ENCODE results near the gene ARHGEF10L.

The ARHGEF10L gene

DNA sequence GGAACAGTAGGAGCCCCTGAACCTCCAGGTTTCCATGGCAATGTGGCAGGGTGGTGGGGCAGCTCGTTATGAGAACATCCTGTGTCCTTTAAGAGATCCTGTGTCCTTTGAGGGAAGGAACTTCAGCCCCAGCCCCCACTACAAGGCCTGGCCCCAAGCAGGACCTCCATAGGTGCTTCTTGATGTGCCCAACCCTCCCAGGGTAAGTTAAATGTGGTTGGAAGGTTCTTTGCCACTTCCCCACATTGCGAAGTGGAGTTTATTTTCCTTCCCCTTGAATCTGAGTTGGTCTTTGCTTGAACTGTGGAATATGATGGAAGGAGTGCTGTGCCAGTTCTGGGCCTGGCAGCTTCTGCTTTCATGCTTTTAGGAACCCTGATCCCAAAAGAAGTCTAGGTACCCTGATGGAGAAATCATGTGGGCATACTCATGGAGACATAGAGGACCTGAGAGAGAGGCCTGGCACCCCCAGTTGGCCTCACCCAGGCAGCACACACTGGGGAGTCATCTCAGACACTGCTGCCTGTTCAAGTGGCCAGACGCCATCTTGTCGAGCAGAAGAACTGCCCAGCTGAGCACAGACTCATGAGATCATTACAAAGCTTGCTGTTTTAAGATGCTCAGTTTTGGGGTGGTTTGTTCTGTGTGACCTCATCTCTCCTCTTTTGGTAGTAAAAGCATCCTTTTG, 171.5 kb downstream of the ARHGEF10L start:
- no peak overlapping the region for H3K9ac ChIP-seq (ENCODE audit: low read length)
- TF ChIP-seq, protein P1, sequence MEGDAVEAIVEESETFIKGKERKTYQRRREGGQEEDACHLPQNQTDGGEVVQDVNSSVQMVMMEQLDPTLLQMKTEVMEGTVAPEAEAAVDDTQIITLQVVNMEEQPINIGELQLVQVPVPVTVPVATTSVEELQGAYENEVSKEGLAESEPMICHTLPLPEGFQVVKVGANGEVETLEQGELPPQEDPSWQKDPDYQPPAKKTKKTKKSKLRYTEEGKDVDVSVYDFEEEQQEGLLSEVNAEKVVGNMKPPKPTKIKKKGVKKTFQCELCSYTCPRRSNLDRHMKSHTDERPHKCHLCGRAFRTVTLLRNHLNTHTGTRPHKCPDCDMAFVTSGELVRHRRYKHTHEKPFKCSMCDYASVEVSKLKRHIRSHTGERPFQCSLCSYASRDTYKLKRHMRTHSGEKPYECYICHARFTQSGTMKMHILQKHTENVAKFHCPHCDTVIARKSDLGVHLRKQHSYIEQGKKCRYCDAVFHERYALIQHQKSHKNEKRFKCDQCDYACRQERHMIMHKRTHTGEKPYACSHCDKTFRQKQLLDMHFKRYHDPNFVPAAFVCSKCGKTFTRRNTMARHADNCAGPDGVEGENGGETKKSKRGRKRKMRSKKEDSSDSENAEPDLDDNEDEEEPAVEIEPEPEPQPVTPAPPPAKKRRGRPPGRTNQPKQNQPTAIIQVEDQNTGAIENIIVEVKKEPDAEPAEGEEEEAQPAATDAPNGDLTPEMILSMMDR (IDR thresholded peaks at IDR 0.05; ENCODE audit: insufficient read depth, low read length, poor library complexity, severe bottlenecking) = no peak
- no peak for TF ChIP-seq EZH2phosphoT487 (conservative IDR thresholded peaks at IDR 0.05; ENCODE audit: low read length)
- H3K4me3 ChIP-seq (ENCODE audit: insufficient read depth, low read length, poor library complexity, severe bottlenecking) = no peak overlapping the region
- no peaks in the 10 kb centered on the region for H4K20me1 ChIP-seq (ENCODE audit: low read depth, low read length)
- no peaks in the 10 kb centered on the region for H3K79me2 ChIP-seq (ENCODE audit: insufficient read depth, low read length)
- no peaks in the 10 kb centered on the region for H3K9me3 ChIP-seq (ENCODE audit: insufficient read depth, low read length)
- H3F3A ChIP-seq (ENCODE audit: insufficient read depth) = no peaks in the 10 kb centered on the region
- no peak overlapping the region for H3K4me2 ChIP-seq (ENCODE audit: low read depth, low read length, poor library complexity, severe bottlenecking)
- no peaks in the 10 kb centered on the region for H3K36me3 ChIP-seq (ENCODE audit: low read length)
- no peaks in the 10 kb centered on the region for H3K9me2 ChIP-seq (replicated peaks; ENCODE audit: insufficient read depth, low read length)
- no peak overlapping the region for H3K27ac ChIP-seq (ENCODE audit: low read depth, low read length)
- H2AFZ ChIP-seq (ENCODE audit: low read depth, low read length, severe bottlenecking) = no peak overlapping the region
- no peaks in the 10 kb centered on the region for H3K27me3 ChIP-seq (ENCODE audit: low read length)

DNA sequence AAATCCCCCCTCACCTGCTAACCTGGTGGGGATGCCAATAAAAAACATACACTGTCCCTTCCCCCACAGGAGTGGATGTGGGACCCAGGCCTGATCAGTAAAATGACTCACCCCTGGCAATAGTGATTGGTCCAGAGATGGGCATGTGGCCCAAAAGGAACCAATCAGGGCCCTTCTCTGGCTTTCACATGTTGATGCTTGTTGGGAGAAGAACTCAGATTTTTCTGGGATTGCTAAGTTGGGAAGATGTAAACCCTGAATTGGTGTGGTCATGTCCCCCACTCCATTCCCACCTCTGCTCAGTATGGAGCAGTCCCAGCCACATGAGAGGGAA, 172.0 kb downstream of the ARHGEF10L start:
- Histone ChIP-seq H3K9ac (ENCODE audit: low read length) (no peak overlapping the region), H3K36me3 (ENCODE audit: low read length) (no peaks in the 10 kb centered on the region), H3K79me2 (ENCODE audit: insufficient read depth, low read length) (no peaks in the 10 kb centered on the region), H2AFZ (ENCODE audit: low read depth, low read length, severe bottlenecking) (no peak overlapping the region), H3K27ac (ENCODE audit: low read depth, low read length) (no peak overlapping the region), H3K4me2 (ENCODE audit: low read depth, low read length, poor library complexity, severe bottlenecking) (no peak overlapping the region), H3K9me3 (ENCODE audit: insufficient read depth, low read length) (no peaks in the 10 kb centered on the region), H3K27me3 (ENCODE audit: low read length) (no peaks in the 10 kb centered on the region), H3K9me2 (replicated peaks; ENCODE audit: insufficient read depth, low read length) (no peaks in the 10 kb centered on the region), H3F3A (ENCODE audit: insufficient read depth) (no peaks in the 10 kb centered on the region), H3K4me3 (ENCODE audit: insufficient read depth, low read length, poor library complexity, severe bottlenecking) (no peak overlapping the region), H4K20me1 (ENCODE audit: low read depth, low read length) (no peaks in the 10 kb centered on the region)
- TF ChIP-seq, protein P1 (IDR thresholded peaks at IDR 0.05; ENCODE audit: insufficient read depth, low read length, poor library complexity, severe bottlenecking) = no peak
- no peak for TF ChIP-seq EZH2phosphoT487 (conservative IDR thresholded peaks at IDR 0.05; ENCODE audit: low read length)

DNA sequence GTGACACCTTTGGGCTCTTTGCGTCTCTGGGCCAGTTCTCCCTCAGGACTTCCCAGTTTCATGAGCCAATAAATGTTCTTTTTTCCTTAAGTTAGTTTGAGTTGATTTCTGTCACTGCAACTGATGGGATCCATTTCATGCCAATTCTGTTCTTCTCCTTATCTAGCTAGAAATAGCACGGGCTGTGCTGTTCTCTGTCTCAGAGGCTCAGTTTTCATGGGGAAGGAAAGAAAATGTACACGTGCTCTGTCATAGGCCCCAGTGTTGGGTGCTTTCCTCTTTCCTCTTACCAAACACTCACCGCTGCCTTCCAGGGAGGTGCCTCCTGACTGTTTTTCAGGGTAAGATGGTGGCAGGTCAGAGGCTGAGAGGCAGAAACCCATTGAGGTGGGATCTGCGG, 172.4 kb downstream of the ARHGEF10L start:
- Histone ChIP-seq H3K79me2 (ENCODE audit: insufficient read depth, low read length) (no peaks in the 10 kb centered on the region), H3K27ac (ENCODE audit: low read depth, low read length) (no peak overlapping the region), H3K9me3 (ENCODE audit: insufficient read depth, low read length) (no peaks in the 10 kb centered on the region), H3K36me3 (ENCODE audit: low read length) (no peaks in the 10 kb centered on the region), H3K4me3 (ENCODE audit: insufficient read depth, low read length, poor library complexity, severe bottlenecking) (no peak overlapping the region), H3K4me2 (ENCODE audit: low read depth, low read length, poor library complexity, severe bottlenecking) (no peak overlapping the region), H4K20me1 (ENCODE audit: low read depth, low read length) (no peaks in the 10 kb centered on the region), H3K27me3 (ENCODE audit: low read length) (no peaks in the 10 kb centered on the region), H3K9ac (ENCODE audit: low read length) (no peak overlapping the region), H2AFZ (ENCODE audit: low read depth, low read length, severe bottlenecking) (no peak overlapping the region), H3K9me2 (replicated peaks; ENCODE audit: insufficient read depth, low read length) (no peaks in the 10 kb centered on the region), H3F3A (ENCODE audit: insufficient read depth) (no peaks in the 10 kb centered on the region)
- TF ChIP-seq, protein P1 (IDR thresholded peaks at IDR 0.05; ENCODE audit: insufficient read depth, low read length, poor library complexity, severe bottlenecking) = no peak
- no peak for TF ChIP-seq EZH2phosphoT487 (conservative IDR thresholded peaks at IDR 0.05; ENCODE audit: low read length)
